ENCODE results near the gene ENPEP. TPM values are rescaled to one million over a fixed set of nuclear protein-coding genes. Genes with fewer than 3 reads are reported as not detected.

Gene ENPEP
- total and polyA plus RNA-seq, 11 donors, result 1.3 to 9.3 (median 4.2) TPM

DNA sequence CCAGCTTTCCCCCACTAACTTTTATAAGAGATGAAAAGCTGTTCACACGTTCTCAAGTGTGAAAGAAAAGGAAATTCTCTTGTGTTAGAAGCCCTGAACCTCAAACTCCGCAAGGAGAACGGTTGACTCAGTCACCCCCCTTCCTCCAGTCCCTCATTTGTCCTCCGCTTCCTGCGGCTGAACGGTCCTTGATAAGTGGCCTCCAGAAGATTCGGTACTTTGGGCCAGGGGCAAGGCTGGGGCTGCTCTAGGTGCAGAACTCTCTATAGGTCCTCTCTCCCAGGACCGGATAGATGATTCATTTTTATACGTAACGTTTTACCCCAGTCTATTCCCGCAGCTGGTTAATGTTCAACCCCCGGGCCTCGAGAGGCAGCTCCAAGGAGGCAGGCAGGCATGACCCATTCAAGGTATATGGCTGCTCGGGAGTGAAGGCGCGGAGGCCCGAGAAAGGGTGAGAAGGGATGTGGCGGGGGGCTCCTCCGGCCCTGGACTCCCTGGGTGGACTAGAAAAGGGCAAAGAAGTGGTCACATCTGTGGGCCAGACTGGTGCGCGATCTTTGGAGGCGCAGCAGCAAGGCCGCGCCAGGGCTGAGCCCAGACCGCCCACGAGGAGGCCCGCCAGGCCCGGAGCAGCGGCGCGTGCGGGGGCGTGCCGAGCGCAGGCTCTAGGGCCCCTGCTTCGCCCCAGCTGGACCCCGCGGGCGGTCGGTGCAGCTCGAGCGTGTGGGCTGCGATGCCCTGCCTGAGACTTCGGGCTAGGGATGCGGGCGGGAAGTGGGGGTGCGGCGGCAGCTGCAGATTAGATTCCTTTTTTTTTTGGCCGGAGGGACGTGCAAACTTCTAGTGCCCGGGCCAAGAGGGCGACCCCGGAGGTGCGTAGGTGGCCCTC is 135.2 kb downstream of the ENPEP start:
- Histone ChIP-seq H3K36me3 (no peaks in the 10 kb centered on the region), H3K4me3 (peak overlapping the region in 4 of 12 donors; percentile 7 to 21 (median 13)), H3K4me1 (peaks cover 0 to 12% (median 0%) of the 10 kb centered on the region in 12 donors), H3K27me3 (peaks cover 36 to 93% (median 70%) of the 10 kb centered on the region in 9 donors), H3K27ac (no peak overlapping the region), H3K9me3 (no peaks in the 10 kb centered on the region)
- intact Hi-C loops (cut with DNase I), result no loop called here
- 7 to 40% (median 18%) methylated on average over 49 to 54 of the region's 54 CpGs for WGBS, 4 donors
- TF ChIP-seq POLR2A (IDR thresholded peaks at IDR 0.05), result no peak
- TF ChIP-seq CTCF (IDR thresholded peaks at IDR 0.05), result no peak
- no peak for DNase-seq
- ATAC-seq, result peak in 1 of 4 donors; percentile 38

DNA sequence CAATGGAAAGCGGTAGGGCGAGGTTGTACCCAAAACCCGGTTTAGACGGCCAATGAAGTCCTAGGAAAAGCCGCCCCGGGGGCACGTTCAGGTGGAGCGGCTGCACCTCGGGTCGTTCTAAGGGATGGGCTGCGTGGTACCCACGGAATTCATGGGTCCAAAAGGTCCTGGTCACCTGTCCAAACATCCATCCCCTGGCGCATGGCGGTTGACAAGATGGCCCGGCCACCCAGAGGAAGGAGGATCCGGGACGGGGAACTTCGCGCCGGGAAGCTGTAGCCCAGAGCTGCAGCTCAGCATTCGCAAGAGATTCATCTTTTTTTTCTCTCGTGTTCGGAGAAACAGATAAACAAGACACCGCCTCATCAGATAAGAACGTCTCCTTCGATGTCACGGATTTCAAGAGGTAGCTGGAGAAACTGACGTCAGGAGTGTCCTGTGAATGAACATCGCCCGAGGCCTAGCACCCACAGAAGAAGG is 136.1 kb downstream of the ENPEP start:
- DNase-seq, result no peak
- ATAC-seq, result no peak
- Histone ChIP-seq H3K27ac (no peak overlapping the region), H3K36me3 (no peaks in the 10 kb centered on the region), H3K4me1 (peaks cover 0 to 12% (median 0%) of the 10 kb centered on the region in 12 donors), H3K4me3 (no peak overlapping the region), H3K9me3 (no peaks in the 10 kb centered on the region), H3K27me3 (peaks cover 40 to 99% (median 76%) of the 10 kb centered on the region in 9 donors)
- TF ChIP-seq POLR2A (IDR thresholded peaks at IDR 0.05), result no peak
- TF ChIP-seq CTCF (IDR thresholded peaks at IDR 0.05), result no peak
- WGBS, 4 donors, result 11 to 47% (median 22%) methylated on average over 30 of the region's 30 CpGs
- intact Hi-C loops (cut with DNase I), result no loop called here

DNA sequence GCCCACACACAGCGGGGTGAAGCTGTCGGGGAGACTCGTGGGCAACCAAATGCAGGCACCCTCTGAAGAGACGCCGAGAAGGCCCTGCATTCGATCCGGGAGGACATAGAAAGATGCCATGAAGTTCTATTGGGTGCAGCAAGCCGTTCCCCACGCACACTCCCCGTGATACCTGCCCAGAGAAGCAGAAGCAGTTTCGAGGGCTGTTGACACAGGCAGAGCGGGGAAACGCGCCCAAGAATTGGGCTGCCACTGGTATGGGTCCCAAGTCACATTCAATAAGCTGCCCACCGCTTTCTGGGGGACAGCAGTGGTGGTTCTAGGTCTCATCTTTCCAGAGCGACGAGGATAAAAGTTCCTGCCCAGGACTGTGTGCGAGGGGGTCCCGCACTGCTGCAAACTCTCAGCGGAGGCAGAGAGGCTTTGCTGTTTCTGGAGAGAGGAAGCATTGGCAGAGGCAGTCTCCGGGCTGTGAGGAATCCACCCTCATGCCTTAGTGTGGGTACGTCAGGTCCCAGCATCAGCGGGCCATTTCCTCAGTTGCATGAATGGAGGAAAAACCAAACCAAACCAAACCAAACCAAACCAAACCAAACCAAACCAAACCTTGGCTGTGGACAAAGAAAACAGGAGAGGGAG is 136.8 kb downstream of the ENPEP start:
- H3K27ac ChIP-seq, result no peak overlapping the region

More for the DNA sequence above, 136.8 kb downstream of the ENPEP start:
- H3K9me3 ChIP-seq, result no peaks in the 10 kb centered on the region
- intact Hi-C loops (cut with DNase I), result no loop called here
- no peaks in the 10 kb centered on the region for H3K36me3 ChIP-seq
- H3K4me1 ChIP-seq, result peaks cover 0 to 12% (median 0%) of the 10 kb centered on the region in 12 donors
- ATAC-seq (no peak), DNase-seq (no peak)
- H3K27me3 ChIP-seq, result peaks cover 45 to 100% (median 82%) of the 10 kb centered on the region in 9 donors
- WGBS, 4 donors, result 19 to 32% (median 25%) methylated on average over 19 to 23 of the region's 23 CpGs
- H3K4me3 ChIP-seq, result no peak overlapping the region
- TF ChIP-seq CTCF (IDR thresholded peaks at IDR 0.05) (no peak), POLR2A (IDR thresholded peaks at IDR 0.05) (no peak)

Measured in heart left ventricle (tissue), 16 donors.